Glutamatergic neuron (in vitro differentiated cells): ENCODE results near the gene STPG3. TPM values are rescaled to one million over a fixed set of nuclear protein-coding genes. Genes with fewer than 3 reads are reported as not detected.

Source experiments
- DNase-seq: peaks from one replicate; pipeline ENCODE4 v3.0.0; 2022
- H3K27ac Mint-ChIP-seq: one replicate; pipeline ENCODE4 v1.8.0; 2020; ENCODE audit warnings: mild to moderate bottlenecking, mixed read lengths, inconsistent platforms; ENCODE audit not compliant: unreplicated experiment
- H3K27me3 Mint-ChIP-seq: one replicate; pipeline ENCODE4 v1.8.0; 2020; ENCODE audit warnings: mild to moderate bottlenecking, moderate library complexity, mixed read lengths, inconsistent platforms; ENCODE audit not compliant: unreplicated experiment
- H3K36me3 Mint-ChIP-seq: one replicate; pipeline ENCODE4 v1.8.0; 2020; ENCODE audit warnings: mild to moderate bottlenecking, mixed read lengths, inconsistent platforms; ENCODE audit not compliant: unreplicated experiment
- H3K4me1 Mint-ChIP-seq: one replicate; pipeline ENCODE4 v1.8.0; 2020; ENCODE audit warnings: mild to moderate bottlenecking, low read depth, mixed read lengths, inconsistent platforms; ENCODE audit not compliant: unreplicated experiment
- H3K4me3 Mint-ChIP-seq: one replicate; pipeline ENCODE4 v1.8.0; 2020; ENCODE audit warnings: mild to moderate bottlenecking, mixed read lengths, inconsistent platforms; ENCODE audit not compliant: unreplicated experiment
- H3K9me3 Mint-ChIP-seq: one replicate; pipeline ENCODE4 v1.8.0; 2020; ENCODE audit warnings: mild to moderate bottlenecking, moderate library complexity, mixed read lengths, inconsistent platforms; ENCODE audit not compliant: unreplicated experiment
- total RNA-seq: library from RNA; stranded (reverse); fragmentation: NEBNext Ultra II Directional; extraction: Animal tissue kit (Norgen Biotek cat#: 25700); gene quantifications from one replicate; pipeline ENCODE4 v1.2.1, GENCODE V29; 2021; ENCODE audit not compliant: unreplicated experiment
- TF ChIP-seq, protein P1 (sequence below): fragments of 200-600 bp; sonication (generic); IDR thresholded peaks from one replicate; pipeline ENCODE4 v1.5.0; 2021; ENCODE audit not compliant: partially characterized antibody, unreplicated experiment

Gene STPG3
- total RNA-seq, 1 donor from 2014 or later, result not detected

DNA sequence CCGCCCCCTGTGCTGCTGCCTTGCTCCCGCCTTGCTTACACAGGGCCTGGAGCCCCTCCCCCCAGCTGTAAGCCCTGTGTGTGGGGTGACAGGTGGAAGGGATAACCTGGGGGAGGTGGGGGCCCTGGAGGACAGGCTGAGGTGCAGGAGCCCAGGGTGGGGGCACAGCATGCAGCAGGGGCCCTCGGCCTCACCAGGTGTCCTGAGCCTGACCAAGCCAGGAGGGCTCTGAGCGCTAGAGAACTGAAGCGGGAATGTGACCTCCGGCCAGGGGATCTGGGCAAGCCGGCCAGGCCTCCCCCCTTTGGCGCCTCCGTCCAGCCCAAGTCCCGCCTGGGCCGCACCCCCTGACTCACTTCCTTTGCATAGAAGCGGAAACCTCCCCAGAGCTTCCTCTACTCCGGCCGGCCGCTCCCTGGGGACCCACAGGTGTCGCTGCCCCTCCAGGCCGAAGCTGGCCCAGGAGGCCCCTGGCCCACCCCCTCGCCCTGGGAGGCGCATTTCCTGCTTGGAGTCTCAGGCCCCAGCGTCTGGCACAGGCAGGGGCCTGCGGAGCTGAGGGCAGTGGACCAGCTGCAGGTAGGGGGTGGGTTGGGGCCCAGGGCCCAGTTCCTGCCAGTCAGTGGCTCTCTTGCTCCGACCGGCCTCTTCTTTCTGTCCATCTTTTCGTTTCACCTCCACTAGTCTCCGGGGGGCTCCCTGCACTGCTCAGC lies 26.4 kb downstream of the STPG3 start, which contains the start of gene TOR4A:
Gene TOR4A, plus strand, starts transcription at position 398 of the 713 bp plus-strand sequence. CDS start 964 bp downstream, outside the sequence.
- Mint-ChIP-seq H3K4me1 (peaks cover 18% of the 10 kb centered on the region), H3K4me3 (no peak within 1 kb of the TSS), H3K9me3 (peaks cover 6% of the 10 kb centered on the region), H3K36me3 (peaks cover 5% of the 10 kb centered on the region), H3K27me3 (peaks cover 7% of the 10 kb centered on the region), H3K27ac (no peak within 1 kb of the TSS)
- peak; percentile 30 for DNase-seq
- TF ChIP-seq, protein P1, sequence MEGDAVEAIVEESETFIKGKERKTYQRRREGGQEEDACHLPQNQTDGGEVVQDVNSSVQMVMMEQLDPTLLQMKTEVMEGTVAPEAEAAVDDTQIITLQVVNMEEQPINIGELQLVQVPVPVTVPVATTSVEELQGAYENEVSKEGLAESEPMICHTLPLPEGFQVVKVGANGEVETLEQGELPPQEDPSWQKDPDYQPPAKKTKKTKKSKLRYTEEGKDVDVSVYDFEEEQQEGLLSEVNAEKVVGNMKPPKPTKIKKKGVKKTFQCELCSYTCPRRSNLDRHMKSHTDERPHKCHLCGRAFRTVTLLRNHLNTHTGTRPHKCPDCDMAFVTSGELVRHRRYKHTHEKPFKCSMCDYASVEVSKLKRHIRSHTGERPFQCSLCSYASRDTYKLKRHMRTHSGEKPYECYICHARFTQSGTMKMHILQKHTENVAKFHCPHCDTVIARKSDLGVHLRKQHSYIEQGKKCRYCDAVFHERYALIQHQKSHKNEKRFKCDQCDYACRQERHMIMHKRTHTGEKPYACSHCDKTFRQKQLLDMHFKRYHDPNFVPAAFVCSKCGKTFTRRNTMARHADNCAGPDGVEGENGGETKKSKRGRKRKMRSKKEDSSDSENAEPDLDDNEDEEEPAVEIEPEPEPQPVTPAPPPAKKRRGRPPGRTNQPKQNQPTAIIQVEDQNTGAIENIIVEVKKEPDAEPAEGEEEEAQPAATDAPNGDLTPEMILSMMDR, result no peak

DNA sequence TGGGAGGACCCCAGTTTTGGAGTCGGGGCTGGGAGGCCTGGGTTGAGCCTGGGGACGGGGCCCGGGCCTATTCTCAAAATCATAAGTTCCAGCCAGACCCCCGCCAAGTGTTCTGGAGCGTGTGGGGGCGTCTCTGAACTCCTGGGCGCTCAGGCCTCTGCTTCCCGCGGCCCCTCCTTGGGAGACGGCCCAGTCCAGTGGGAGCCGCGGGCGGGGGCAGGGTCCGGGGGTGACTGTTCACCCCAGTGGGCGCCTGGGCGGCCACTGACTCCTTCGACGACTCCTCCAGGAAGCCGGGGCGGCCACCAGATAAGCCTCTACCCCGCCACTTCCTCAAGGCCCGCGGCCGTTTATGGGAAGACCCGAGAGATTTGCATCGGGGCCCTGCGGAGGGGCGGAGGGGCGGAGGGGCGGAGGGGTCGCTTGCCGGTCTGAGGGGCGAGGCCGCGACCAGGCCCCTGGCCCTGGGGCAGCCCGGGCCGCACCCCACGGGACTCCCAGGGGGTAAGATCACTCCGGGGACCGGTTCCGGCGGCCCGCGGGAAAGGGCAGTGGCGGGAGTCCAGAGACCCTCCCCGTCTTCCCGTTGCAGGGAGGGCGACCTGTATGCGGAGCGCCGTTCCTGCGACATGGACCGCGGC lies 27.1 kb downstream of the STPG3 start:
- TF ChIP-seq, protein P1, result no peak
- Mint-ChIP-seq H3K27me3 (peaks cover 8% of the 10 kb centered on the region), H3K4me1 (peaks cover 21% of the 10 kb centered on the region), H3K9me3 (peaks cover 11% of the 10 kb centered on the region), H3K36me3 (peaks cover 7% of the 10 kb centered on the region), H3K4me3 (no peak overlapping the region), H3K27ac (no peak overlapping the region)
- peak; percentile 44 for DNase-seq

DNA sequence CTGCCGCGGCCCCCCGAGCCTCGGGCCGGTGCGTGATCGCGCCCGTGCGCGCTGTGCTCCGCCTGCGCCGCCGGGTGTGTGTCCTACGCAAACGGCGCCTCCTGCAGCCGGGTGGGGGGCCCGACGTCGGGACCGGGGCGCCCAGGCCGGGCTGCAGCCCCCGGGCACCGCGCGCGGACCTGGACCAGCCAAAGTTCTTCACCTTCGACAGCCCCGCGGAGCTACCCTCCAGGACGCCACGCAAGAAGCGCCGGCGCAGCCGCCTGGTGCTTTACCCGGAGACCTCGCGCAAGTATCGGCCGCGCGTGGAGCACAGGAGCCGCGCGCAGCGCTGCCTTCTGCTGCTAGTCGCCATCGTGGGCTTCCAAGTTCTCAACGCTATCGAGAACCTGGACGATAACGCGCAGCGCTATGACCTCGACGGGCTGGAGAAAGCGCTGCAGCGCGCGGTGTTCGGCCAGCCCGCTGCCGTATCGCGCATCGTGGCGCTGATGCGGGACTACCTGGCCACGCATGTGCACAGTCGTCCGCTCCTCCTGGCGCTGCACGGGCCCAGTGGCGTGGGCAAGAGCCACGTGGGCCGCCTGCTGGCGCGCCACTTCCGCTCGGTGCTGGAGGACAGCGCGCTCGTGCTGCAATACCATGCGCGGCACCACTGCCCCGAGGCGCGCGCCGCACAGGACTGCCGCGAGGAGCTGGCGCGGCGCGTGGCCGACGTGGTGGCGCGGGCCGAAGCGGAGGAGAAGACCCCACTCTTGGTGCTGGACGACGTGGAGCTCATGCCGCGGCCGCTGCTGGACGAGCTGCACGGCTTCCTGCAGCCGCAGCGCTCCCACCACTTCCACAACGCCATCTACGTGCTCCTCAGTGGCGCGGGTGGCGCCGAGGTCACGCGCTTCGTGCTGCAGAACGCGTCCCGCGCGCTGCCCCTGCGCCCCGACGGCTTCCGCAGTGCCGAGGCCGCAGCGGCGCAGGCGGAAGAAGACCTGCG lies 27.9 kb downstream of the STPG3 start:
- no peak overlapping the region for H3K4me3 Mint-ChIP-seq
- no peak overlapping the region for H3K27ac Mint-ChIP-seq
- peaks cover 14% of the 10 kb centered on the region for H3K9me3 Mint-ChIP-seq
- H3K4me1 Mint-ChIP-seq, result peaks cover 21% of the 10 kb centered on the region
- DNase-seq, result no peak
- peaks cover 8% of the 10 kb centered on the region for H3K27me3 Mint-ChIP-seq
- TF ChIP-seq, protein P1, result no peak
- H3K36me3 Mint-ChIP-seq, result peaks cover 7% of the 10 kb centered on the region

DNA sequence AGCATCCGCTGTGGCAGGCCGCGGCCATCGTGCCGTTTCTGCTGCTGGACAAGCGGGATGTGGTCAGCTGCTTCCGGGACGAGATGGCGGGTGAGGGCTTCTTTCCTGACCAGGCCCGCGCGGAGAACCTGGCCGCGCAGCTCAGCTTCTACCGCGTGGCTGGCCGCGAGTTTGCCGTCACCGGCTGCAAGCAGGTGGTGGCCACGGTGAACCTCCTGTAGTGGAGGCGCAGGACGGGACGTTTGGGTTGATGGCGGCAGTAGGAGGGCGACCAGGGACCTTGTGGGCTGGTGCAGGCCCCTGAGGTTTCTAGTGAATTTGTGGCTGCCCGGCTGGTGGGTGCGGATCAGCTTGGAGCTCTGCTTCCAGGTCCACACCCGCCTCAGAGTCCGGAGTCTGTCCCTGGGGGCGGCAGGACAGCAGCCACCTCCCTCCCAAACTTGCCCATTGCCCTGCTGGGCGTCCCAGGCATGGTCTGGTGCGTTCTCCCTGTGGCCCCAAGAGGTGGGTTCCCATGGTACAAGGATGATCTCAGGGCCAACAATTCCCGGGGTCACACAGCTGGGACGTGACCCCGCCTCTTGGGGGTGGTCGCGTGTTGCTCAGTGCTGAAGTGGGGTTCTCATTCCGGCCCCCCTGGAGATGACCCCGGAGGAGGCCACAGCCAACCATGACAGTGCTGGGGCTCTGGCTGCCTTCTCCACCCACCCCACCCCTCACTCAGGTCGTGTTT lies 28.8 kb downstream of the STPG3 start:
- Mint-ChIP-seq H3K27ac (no peak overlapping the region), H3K4me1 (peaks cover 14% of the 10 kb centered on the region), H3K27me3 (peaks cover 8% of the 10 kb centered on the region), H3K9me3 (peaks cover 14% of the 10 kb centered on the region), H3K36me3 (peaks cover 7% of the 10 kb centered on the region), H3K4me3 (no peak overlapping the region)
- no peak for DNase-seq
- TF ChIP-seq, protein P1, result no peak
